CD14-positive monocyte (primary cell): ENCODE measurements around the gene GLP1R. TPM values are rescaled to one million over a fixed set of nuclear protein-coding genes. Genes with fewer than 3 reads are reported as not detected.

ENCODE experiments used
- DNase-seq, 3 donors: peaks; one replicate each; pipeline ENCODE4 v3.0.0-alpha.2; 2011 to 2022
- H2AFZ ChIP-seq: 2 replicates; pipeline ENCODE4 v1.6.0; 2012; ENCODE audit warnings: mild to moderate bottlenecking, low read depth, low read length, inconsistent platforms; ENCODE audit not compliant: insufficient read depth, poor library complexity, severe bottlenecking
- H3K27ac ChIP-seq, 2 donors: 1 replicate in 1 of 2; 2 replicates in 1 of 2; pipeline ENCODE4 v1.5.1; 2012 to 2013; ENCODE audit warnings: low read length in 2 of 2, control low read depth in 1 of 2, inconsistent platforms in 1 of 2, low read depth in 1 of 2, mild to moderate bottlenecking in 1 of 2
- H3K27me3 ChIP-seq, 2 donors: one replicate each; pipeline versions ENCODE4 v1.6.0 to v1.6.1; 2011 to 2013; ENCODE audit warnings: low read length in 2 of 2; ENCODE audit not compliant: control insufficient read depth in 2 of 2, insufficient read depth in 2 of 2
- H3K36me3 ChIP-seq, 2 donors: replicated peaks in 1 of 2; 1 replicate in 1 of 2; 2 replicates in 1 of 2; pipeline versions ENCODE4 v1.5.1 to v1.6.1; 2012 to 2013; ENCODE audit warnings: low read length in 2 of 2, control low read depth in 1 of 2, inconsistent platforms in 1 of 2, mild to moderate bottlenecking in 1 of 2; ENCODE audit not compliant: insufficient read depth in 2 of 2, control insufficient read depth in 1 of 2
- H3K4me1 ChIP-seq, 2 donors: 1 replicate in 1 of 2; 2 replicates in 1 of 2; pipeline versions ENCODE4 v1.5.1 to v1.6.1; 2012 to 2013; ENCODE audit warnings: low read length in 2 of 2, control low read depth in 1 of 2, inconsistent platforms in 1 of 2, mild to moderate bottlenecking in 1 of 2, moderate library complexity in 1 of 2; ENCODE audit not compliant: insufficient read depth in 2 of 2, control insufficient read depth in 1 of 2
- H3K4me2 ChIP-seq: replicated peaks from 2 replicates; pipeline ENCODE3; 2012; ENCODE audit warnings: low read length, moderate library complexity, mild to moderate bottlenecking; ENCODE audit not compliant: poor library complexity, severe bottlenecking; ENCODE audit errors: extremely low read depth
- H3K4me3 ChIP-seq, 3 experiments: fragments of 200-600 bp in 1 of 3; sonication (generic) in 1 of 3; replicated peaks in 1 of 3; 1 replicate in 2 of 3; 2 replicates in 1 of 3; pipeline ENCODE4 v1.5.1; 2011 to 2013; ENCODE audit warnings: low read length in 3 of 3, mild to moderate bottlenecking in 3 of 3, control low read depth in 2 of 3, low read depth in 2 of 3, inconsistent platforms in 1 of 3, moderate library complexity in 1 of 3
- H3K79me2 ChIP-seq: 2 replicates; pipeline ENCODE4 v1.6.0; 2012; ENCODE audit warnings: mild to moderate bottlenecking, control low read depth, inconsistent platforms, low read length, moderate library complexity; ENCODE audit not compliant: insufficient read depth
- H3K9ac ChIP-seq: 2 replicates; pipeline ENCODE4 v1.6.0; 2017; ENCODE audit warnings: low read length, mild to moderate bottlenecking; ENCODE audit not compliant: insufficient read depth, poor library complexity, severe bottlenecking
- H3K9me3 ChIP-seq, 2 donors: replicated peaks in 1 of 2; 1 replicate in 1 of 2; 2 replicates in 1 of 2; pipeline versions ENCODE4 v1.5.1 to v1.6.1; 2012 to 2013; ENCODE audit warnings: low read length in 2 of 2, control low read depth in 1 of 2; ENCODE audit not compliant: control insufficient read depth in 1 of 2, insufficient read depth in 1 of 2
- H4K20me1 ChIP-seq: 2 replicates; pipeline ENCODE4 v1.6.0; 2012; ENCODE audit warnings: mild to moderate bottlenecking, low read length, control low read depth, moderate library complexity; ENCODE audit not compliant: insufficient read depth
- H3K27ac Mint-ChIP-seq, 7 donors: one replicate each; pipeline ENCODE4 v1.8.0; 2020; ENCODE audit warnings: mild to moderate bottlenecking in 7 of 7, mixed read lengths in 7 of 7, moderate library complexity in 6 of 7, inconsistent platforms in 2 of 7
- H3K27me3 Mint-ChIP-seq, 3 donors: one replicate each; pipeline ENCODE4 v1.8.0; 2021 to 2022; ENCODE audit warnings: low read depth in 3 of 3, mild to moderate bottlenecking in 3 of 3, mixed read lengths in 3 of 3, moderate library complexity in 3 of 3, inconsistent platforms in 1 of 3
- H3K36me3 Mint-ChIP-seq, 2 donors: one replicate each; pipeline ENCODE4 v1.8.0; 2020; ENCODE audit warnings: mixed read lengths in 2 of 2, inconsistent platforms in 1 of 2, mild to moderate bottlenecking in 1 of 2
- H3K4me1 Mint-ChIP-seq: one replicate; pipeline ENCODE4 v1.8.0; 2020; ENCODE audit warnings: mild to moderate bottlenecking, mixed read lengths
- H3K4me3 Mint-ChIP-seq, 2 donors: one replicate each; pipeline ENCODE4 v1.8.0; 2020; ENCODE audit warnings: mild to moderate bottlenecking in 2 of 2, mixed read lengths in 2 of 2, moderate library complexity in 1 of 2
- H3K9me3 Mint-ChIP-seq, 7 donors: one replicate each; pipeline ENCODE4 v1.8.0; 2020 to 2022; ENCODE audit warnings: mixed read lengths in 7 of 7, mild to moderate bottlenecking in 6 of 7, moderate library complexity in 6 of 7, inconsistent platforms in 2 of 7
- WGBS: methylation state at CpG from one replicate; pipeline ENCODE4 v1.1.5; 2013; ENCODE audit warnings: missing lambda C conversion rate; ENCODE audit not compliant: insufficient coverage; 5-methylcytosine and 5-hydroxymethylcytosine counted together
- intact Hi-C, 2 donors: fragments of 100-400 bp; cut with micrococcal nuclease; formaldehyde crosslinking; loops; one replicate each; pipeline versions ENCODE4 v1.15.0 to v1.15.1; 2023
- polyA plus RNA-seq, 3 donors: library from polyadenylated mRNA; depleted of rRNA in 1 of 3; unstranded in 2 of 3; stranded (reverse) in 1 of 3; fragments of 300-500 nt in 2 of 3; fragments of >200 nt in 1 of 3; fragmentation: Illumina TruSeq in 2 of 3; gene quantifications; 1 replicate in 2 of 3; 2 replicates in 1 of 3; pipeline ENCODE4 v1.2.3, GENCODE V29; 2012 to 2021
- TF ChIP-seq, protein P1 (sequence below): fragments of 200-600 bp; IDR thresholded peaks from one replicate; pipeline ENCODE4 v1.8.0; 2022; ENCODE audit warnings: antibody characterized with exemption, mild to moderate bottlenecking

The GLP1R gene
- polyA plus RNA-seq, 3 donors, result not detected

DNA sequence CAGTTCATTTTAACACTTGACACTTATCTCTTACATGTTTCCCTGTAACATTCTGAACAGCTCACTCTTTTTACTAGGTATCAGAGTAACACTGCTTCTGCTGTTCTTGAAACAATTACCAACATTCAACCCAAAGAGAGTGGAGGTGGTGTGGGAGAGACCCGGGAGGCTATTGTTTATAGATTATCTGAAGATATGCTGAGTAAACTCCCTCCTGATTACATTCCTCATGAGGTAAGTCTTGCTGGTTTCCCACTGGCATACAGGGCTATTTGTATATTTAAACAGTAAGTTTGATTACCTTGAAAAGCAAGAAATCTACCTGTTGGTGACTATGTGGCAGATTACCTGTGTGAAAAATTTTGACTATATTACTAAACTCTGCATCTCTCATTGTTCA lies 39.8 kb upstream of the GLP1R start:
- Mint-ChIP-seq H3K4me3 (no peak overlapping the region), H3K27ac (no peak overlapping the region), H3K36me3 (no peaks in the 10 kb centered on the region), H3K27me3 (peaks cover 13 to 48% (median 28%) of the 10 kb centered on the region in 3 donors), H3K4me1 (no peaks in the 10 kb centered on the region), H3K9me3 (peaks cover 0 to 2% (median 0%) of the 10 kb centered on the region in 7 donors)
- Histone ChIP-seq H3K79me2 (no peaks in the 10 kb centered on the region), H3K4me1 (no peaks in the 10 kb centered on the region), H3K4me3 (no peak overlapping the region), H2AFZ (no peak overlapping the region), H3K4me2 (no peak overlapping the region), H4K20me1 (no peaks in the 10 kb centered on the region), H3K36me3 (no peaks in the 10 kb centered on the region), H3K9me3 (no peaks in the 10 kb centered on the region), H3K9ac (no peak overlapping the region), H3K27ac (no peak overlapping the region), H3K27me3 (peaks cover 17 to 28% of the 10 kb centered on the region in 2 donors)
- intact Hi-C loops, result no loop called here
- TF ChIP-seq, protein P1, sequence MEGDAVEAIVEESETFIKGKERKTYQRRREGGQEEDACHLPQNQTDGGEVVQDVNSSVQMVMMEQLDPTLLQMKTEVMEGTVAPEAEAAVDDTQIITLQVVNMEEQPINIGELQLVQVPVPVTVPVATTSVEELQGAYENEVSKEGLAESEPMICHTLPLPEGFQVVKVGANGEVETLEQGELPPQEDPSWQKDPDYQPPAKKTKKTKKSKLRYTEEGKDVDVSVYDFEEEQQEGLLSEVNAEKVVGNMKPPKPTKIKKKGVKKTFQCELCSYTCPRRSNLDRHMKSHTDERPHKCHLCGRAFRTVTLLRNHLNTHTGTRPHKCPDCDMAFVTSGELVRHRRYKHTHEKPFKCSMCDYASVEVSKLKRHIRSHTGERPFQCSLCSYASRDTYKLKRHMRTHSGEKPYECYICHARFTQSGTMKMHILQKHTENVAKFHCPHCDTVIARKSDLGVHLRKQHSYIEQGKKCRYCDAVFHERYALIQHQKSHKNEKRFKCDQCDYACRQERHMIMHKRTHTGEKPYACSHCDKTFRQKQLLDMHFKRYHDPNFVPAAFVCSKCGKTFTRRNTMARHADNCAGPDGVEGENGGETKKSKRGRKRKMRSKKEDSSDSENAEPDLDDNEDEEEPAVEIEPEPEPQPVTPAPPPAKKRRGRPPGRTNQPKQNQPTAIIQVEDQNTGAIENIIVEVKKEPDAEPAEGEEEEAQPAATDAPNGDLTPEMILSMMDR, result no peak
- no peak for DNase-seq
- WGBS, result no CpG with 5 or more reads among the region's 1 CpG

DNA sequence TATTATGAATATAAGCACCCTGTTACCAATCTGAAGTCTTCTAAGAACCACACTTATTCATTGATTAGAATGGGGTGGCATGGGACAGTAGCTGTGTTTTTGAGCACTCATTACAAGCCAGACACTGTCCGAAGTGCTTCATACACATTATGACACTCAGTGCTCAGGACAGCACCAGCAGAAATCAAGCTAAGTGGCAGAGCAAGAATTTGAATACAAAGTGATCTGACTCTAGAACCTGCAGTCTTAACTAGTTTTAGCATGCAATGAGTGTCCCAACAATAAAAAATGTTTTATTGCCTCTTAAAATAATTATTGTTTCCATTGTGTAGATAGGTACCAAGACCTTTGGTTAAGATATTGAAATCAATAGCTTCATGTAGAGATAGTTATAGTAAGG lies 39.1 kb upstream of the GLP1R start:
- no peak for DNase-seq
- TF ChIP-seq, protein P1, result no peak
- no peaks in the 10 kb centered on the region for H3K9me3 ChIP-seq
- no peak overlapping the region for H3K4me3 ChIP-seq
- no peaks in the 10 kb centered on the region for H4K20me1 ChIP-seq
- intact Hi-C loops, result no loop called here
- no peaks in the 10 kb centered on the region for H3K4me1 ChIP-seq
- no peaks in the 10 kb centered on the region for H3K79me2 ChIP-seq
- no peaks in the 10 kb centered on the region for H3K36me3 ChIP-seq
- no peak overlapping the region for H3K9ac ChIP-seq
- H3K27me3 ChIP-seq, result peaks cover 17 to 26% of the 10 kb centered on the region in 2 donors
- no peaks in the 10 kb centered on the region for H3K4me1 Mint-ChIP-seq
- H3K27me3 Mint-ChIP-seq, result peaks cover 14 to 42% (median 29%) of the 10 kb centered on the region in 3 donors
- H3K27ac Mint-ChIP-seq, result no peak overlapping the region
- H2AFZ ChIP-seq, result no peak overlapping the region
- H3K4me2 ChIP-seq, result no peak overlapping the region
- WGBS, result no CpG with 5 or more reads among the region's 1 CpG
- H3K4me3 Mint-ChIP-seq, result no peak overlapping the region
- no peak overlapping the region for H3K27ac ChIP-seq
- no peaks in the 10 kb centered on the region for H3K36me3 Mint-ChIP-seq
- H3K9me3 Mint-ChIP-seq, result peaks cover 0 to 2% (median 0%) of the 10 kb centered on the region in 7 donors
